Stimulated activated naive CD8-positive, alpha-beta T cell treated with anti-CD3 and anti-CD28 coated beads, Interleukin-15, Interleukin-2, amounts not matched to agents 100 U/mL and 50 U/mL, for 24 hours (primary cell): ENCODE measurements around the gene SYNDIG1.
"Not testable (repeated sequence)": the region's sequence is repeated elsewhere in the genome, so short reads cannot be mapped to it uniquely, and the experiment has no call there.

Experiments used
- ATAC-seq: fragments of 150-1000 bp; cut with Tn5 transposase; one replicate; pipeline ENCODE4 v1.10.0; 2021
- DNase-seq: peaks from one replicate; pipeline ENCODE4 v3.0.0; 2021

Gene SYNDIG1

DNA sequence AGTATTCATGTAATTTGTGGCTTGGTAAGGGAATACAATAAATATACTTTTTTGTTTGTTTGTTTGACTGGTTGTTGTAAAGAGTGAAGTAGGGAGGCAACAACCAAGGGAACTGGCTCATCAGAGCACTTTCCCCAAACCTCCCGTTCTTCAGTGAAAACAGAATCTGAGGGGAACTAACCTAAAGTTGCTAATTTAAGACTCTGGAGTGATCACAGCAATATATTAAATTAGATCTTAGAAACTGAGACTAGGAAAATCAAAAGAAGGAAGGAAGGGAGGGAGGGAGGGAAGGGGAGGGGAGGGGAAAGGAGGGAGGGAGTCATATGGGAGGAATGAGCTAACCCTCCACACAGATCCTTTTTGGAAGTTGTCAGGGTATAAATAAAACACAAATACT, 144.9 kb downstream of the SYNDIG1 start:
- DNase-seq (no peak), ATAC-seq (no peak)

GRCh38 chr20:24615353-24615752, 145.9 kb downstream of the SYNDIG1 start:
- no peak for DNase-seq
- no peak for ATAC-seq

DNA sequence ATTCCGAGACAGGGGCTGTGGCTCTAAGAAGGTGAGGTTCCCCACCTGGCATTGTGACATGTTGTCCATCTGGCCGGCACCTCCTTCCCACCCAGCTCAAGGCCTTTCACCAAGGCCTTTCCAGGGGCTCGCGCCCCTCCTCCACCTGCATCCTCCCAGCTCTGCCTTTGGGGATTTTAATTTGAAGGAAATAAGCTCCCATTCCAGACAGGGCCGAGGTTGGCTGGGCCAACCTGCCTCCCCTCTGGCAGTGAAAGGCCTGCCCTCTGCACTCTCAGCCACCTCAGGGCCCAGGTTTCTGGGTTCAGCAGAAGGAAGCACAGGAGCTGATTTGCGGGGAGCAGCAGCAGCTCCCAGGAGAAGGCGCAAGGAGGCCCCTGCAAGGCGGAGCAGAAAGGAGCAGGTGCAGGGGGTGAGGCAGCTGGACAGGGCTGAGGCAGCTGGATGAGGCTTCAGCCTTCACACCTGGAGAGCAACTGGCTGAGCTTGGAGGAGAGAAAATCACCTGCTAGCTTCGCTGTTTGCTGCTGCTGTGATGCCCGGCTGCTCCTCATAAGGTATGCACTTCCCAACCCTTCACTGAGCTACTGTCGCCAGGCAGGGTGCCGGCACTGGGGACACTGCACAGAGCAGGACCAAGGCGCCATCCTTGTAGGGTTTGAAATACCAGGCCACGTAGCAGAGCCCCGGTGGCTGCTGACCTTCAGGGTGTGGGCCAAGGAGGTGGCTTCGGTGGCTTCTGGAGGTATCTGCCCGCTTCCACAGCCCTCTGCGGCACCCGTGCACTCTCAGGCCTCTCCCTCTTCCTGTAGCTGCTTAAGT, 147.0 kb downstream of the SYNDIG1 start:
- no peak for ATAC-seq
- DNase-seq = no peak

- ATAC-seq (no peak), DNase-seq (no peak)
Observed at GRCh38 chr20:24617080-24617432, 147.6 kb downstream of the SYNDIG1 start.

DNA sequence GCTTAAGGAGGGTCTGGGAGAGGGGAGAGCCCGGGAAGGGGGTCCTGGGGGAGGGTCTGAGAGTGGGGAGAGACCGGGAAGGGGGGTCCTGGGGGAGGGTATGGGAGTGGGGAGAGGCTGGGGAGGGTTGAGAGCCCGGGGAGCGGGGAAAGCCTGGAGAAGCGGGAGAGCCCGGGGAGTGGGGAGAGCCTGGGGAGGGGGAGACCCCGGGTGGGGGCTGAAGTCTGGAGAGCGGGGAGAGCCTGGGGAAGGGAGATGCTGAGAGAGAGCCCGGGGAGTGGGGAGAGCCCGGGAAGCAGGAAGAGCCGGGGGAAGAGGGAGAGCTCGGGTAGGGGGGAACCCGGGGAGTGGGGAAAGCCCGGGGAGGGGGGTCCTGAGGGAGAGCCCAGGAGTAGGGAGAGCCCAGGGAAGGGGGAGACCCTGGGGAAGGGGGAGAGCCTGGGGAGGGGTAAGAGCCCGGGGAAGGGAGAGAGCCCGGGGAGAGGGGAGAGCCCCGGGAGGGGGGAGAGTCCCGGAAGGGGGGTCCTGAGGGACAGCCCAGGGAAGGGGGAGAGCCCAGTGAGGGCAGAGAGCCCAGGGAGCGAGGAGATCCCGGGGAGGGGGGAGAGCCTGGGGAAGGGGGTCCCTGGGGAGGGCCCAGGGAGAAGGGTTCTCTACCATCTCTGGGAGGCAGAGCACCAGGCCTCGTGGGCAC, 148.5 kb downstream of the SYNDIG1 start:
- DNase-seq = no peak
- ATAC-seq = peak; percentile 24

DNA sequence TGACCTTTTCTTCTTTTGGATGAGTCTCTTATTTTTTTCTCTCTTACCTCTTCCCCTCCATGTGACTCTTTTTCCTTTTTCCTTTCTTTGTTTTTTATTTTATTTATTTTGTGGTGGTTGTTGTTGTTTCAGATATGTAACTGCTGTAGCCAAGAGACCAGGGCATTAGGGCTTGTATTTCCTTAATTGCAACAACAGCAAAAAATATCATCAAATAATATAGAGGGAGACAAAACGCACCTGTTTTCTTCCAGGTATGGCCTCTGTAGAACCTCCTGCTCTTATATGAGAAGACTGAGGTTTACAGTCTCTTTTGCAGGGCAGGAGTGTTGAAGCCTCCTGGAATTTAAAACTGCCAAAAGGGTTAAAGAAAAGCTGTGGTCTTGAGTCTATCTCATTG, 149.3 kb downstream of the SYNDIG1 start:
- no peak for ATAC-seq
- no peak for DNase-seq

DNA sequence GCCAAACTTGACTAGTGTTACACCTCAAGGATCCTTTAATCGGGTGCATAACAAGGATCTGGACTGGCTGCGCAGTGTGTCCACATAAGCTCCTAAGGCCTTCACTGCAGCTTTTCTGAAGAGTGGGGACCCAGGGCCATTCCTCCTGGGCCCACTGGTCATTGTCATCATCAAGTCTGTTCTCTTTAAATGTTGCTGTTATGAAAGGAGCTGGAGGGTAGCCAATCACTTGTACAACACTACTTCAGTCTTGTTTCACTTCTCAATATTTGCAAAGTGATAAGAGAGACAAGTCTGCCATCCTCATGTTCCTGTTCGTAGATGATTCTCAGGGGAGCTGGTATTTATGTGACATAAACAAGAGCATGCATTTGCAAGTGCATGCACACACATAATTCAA, 149.8 kb downstream of the SYNDIG1 start:
- DNase-seq (no peak), ATAC-seq (no peak)

DNA sequence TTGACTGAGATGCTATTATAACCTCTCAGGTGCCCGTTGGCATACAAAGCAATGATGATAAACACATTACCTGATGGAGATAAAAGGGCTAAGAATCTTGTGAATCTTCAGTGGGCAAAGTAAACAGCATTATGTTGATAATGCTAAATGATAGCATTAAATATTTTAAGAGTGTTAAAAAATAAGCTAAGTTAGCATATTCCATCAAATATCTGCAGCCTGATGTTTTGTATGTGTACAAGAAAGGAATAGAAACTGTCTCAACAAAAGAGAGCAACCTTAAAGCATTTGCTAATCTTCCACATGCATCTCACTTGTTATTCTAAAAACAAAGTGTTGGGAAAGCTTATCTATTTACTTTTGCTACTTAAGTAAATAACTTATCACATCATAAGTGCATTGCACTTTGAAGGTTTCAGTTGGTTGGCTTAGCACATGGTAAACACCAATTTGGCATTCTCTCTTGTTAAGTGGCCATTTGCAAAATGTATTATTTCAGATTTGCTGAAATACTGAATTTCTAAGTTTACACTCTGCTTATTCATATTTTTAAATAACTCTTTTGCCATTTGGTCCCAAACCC, 151.6 kb downstream of the SYNDIG1 start:
- DNase-seq = no peak
- no peak for ATAC-seq

- ATAC-seq = no peak
- no peak for DNase-seq
Observed at GRCh38 chr20:24622856-24623255, 153.4 kb downstream of the SYNDIG1 start.

DNA sequence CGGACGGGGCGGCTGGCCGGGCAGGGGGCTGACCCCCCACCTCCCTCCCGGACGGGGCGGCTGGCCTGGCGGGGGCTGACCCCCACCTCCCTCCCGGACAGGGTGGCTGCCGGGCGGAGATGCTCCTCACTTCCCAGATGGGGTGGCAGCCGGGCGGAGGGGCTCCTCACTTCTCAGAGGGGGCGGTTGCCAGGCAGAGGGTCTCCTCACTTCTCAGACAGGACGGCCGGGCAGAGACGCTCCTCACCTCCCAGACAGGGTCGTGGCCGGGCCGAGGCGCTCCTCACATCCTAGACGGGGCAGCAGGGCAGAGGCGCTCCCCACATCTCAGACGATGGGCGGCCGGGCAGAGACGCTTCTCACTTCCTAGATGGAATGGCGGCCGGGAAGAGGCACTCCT, 156.7 kb downstream of the SYNDIG1 start:
- not testable (repeated sequence) for DNase-seq, ATAC-seq

DNA sequence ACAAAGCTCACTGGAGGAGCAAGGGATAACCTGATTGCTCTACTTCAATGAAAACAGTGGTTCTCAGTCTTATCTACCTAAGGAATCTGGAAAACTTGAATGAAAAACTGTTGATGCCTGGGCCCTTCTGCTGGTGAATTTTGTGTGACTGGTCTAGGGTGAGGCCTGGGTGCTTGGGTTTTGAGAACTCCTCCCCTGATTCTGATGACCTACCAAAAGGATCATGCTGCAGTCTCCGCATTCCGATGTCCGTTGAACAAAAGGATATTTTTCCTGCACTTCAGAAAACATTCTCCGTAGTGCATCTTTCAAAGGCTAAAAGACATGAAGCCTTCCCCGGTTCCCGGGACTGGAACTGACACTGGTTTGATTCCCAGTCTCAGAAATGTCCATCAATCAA, 157.9 kb downstream of the SYNDIG1 start:
- ATAC-seq = no peak

GRCh38 chr20:24627926-24628325, 158.5 kb downstream of the SYNDIG1 start:
- ATAC-seq = no peak
- no peak for DNase-seq

More for the DNA sequence above, 157.9 kb downstream of the SYNDIG1 start:
- DNase-seq = no peak

- DNase-seq = no peak
- ATAC-seq = no peak
Observed at GRCh38 chr20:24628985-24629384, 159.6 kb downstream of the SYNDIG1 start.

DNA sequence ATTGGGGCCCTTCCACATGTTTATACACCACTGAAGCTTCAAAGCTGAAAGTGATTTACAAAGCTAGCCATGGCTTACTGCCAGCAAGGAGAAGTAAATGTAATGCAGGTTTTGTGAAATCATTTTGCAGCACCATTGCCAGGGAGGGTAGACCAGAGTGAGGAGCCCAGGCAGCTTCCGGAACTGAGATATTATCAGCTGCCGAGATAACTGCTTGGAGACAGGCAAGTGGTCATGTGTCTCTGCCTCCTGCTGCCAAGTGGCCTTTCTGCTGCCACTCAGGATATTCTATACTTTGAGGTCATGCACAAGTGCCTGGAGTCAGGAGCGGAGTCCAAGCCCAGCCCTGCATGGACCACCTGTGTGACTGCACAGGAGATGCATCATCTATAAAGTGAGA, 160.2 kb downstream of the SYNDIG1 start:
- DNase-seq = no peak
- ATAC-seq = no peak

GRCh38 chr20:24630486-24631172, 161.2 kb downstream of the SYNDIG1 start:
- no peak for ATAC-seq
- DNase-seq = no peak

DNA sequence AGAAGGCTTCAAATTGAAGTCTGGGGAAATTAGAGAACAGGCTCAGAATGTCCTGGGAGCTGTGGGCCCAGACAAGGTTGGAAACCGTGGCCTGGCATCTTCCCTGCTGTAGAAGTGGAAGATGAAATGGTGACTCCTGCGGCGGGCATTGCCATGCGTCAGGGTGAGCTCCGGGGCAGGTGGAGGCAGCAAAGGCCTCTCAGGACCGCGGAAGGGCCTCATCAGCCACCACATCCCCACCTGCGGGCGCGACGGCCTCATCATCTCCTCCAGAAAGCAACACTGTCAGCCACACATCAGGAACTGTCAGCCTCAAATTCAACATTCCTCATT, 161.7 kb downstream of the SYNDIG1 start:
- ATAC-seq (no peak), DNase-seq (no peak)

- no peak for ATAC-seq
- no peak for DNase-seq
Observed at GRCh38 chr20:24632581-24632980, 163.2 kb downstream of the SYNDIG1 start.

GRCh38 chr20:24633026-24633425, 163.6 kb downstream of the SYNDIG1 start:
- ATAC-seq = no peak
- DNase-seq = no peak

- no peak for DNase-seq
- ATAC-seq = no peak
Observed at GRCh38 chr20:24633521-24633920, 164.1 kb downstream of the SYNDIG1 start.

GRCh38 chr20:24634855-24635254, 165.4 kb downstream of the SYNDIG1 start:
- ATAC-seq = no peak

GRCh38 chr20:24636626-24637025, 167.2 kb downstream of the SYNDIG1 start:
- ATAC-seq = no peak
- DNase-seq = no peak

More at GRCh38 chr20:24634855-24635254, 165.4 kb downstream of the SYNDIG1 start:
- no peak for DNase-seq

- ATAC-seq (no peak), DNase-seq (no peak)
Observed at GRCh38 chr20:24637087-24637486, 167.7 kb downstream of the SYNDIG1 start.

DNA sequence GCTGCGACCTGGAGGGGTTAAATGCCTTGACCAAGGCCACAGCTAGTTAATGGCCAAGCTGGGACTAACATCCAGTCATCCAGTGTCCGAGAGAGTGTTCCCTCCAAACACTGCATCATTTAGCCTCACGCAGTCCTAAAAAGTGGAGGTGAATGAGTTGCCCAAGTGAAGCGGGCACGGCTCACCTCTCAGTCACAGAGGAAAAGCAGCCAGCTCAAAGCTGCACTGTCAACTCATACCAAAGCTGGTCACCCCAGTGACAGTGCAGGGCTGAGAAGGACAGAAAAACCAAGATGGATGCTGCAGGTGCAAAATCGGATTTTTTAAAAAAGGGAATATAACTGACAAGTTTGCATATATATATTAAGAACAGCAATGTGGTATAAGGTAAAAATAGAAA, 168.5 kb downstream of the SYNDIG1 start:
- no peak for ATAC-seq
- no peak for DNase-seq
